ENCODE measurements around the gene ARHGEF2. TPM values are rescaled to one million over a fixed set of nuclear protein-coding genes. Genes with fewer than 3 reads are reported as not detected.

The ARHGEF2 gene
- total and polyA plus RNA-seq, 10 of the 15 experiments (the other 5 are each of a cell fraction or from before 2014, with no cell fraction given) = 8.1 to 113 (median 69.9) TPM

GRCh38 chr1:155977690-155978324, 540 bp downstream of the ARHGEF2 start:
- ChIA-PET RAD21 (ENCODE audit: unreplicated experiment) (interaction anchor here (0.6 to 14.4 kb wide), 18 partner anchors 10 to 174 kb away, joined by 3 to 214 read pairs (median 6); partner anchors contain the start of genes KHDC4, RXFP4 and SYT11), CTCF (interaction anchor here (0.7 to 14.7 kb wide), 16 partner anchors 10 to 89 kb away, joined by 3 to 227 read pairs (median 6); partner anchors contain the start of genes KHDC4 and RXFP4), POLR2A (interaction anchor here (0.6 to 14.9 kb wide), 13 partner anchors 10 to 148 kb away, joined by 3 to 273 read pairs (median 15); partner anchors contain the start of genes GON4L, KHDC4, RXFP4 and SYT11), SMC1A (ENCODE audit: uncharacterized antibody, unreplicated experiment) (interaction anchor here (1.2 to 16.7 kb wide), 14 partner anchors 8 to 447 kb away, joined by 3 to 229 read pairs (median 8); partner anchors contain the start of genes KHDC4, RXFP4 and SYT11)
- H4K20me1 ChIP-seq (ENCODE audit: control insufficient read depth, insufficient read depth) = peaks cover 4% of the 10 kb centered on the region; the same call in 1 of the 2 replicates
- peak overlapping the region; percentile 97 for H3K27ac ChIP-seq (ENCODE audit: control insufficient read depth, insufficient read depth)
- peaks cover 88% of the 10 kb centered on the region for H3K79me2 ChIP-seq (ENCODE audit: control insufficient read depth, insufficient read depth, low read length)
- BruUV-seq (replicated peaks) = no TSS peak
- no peak for DNase-seq (ENCODE audit: low read depth, low spot score)
- WGBS (ENCODE audit: insufficient coverage, insufficient replicate concordance, low lambda C conversion rate, missing lambda C conversion rate) = 1% methylated on average over 28 of the region's 52 CpGs
- H3K4me3 ChIP-seq = peak overlapping the region; percentile 100
- peak; percentile 15 for ATAC-seq
- H2AFZ ChIP-seq (ENCODE audit: control insufficient read depth, low read depth, low read length) = peak overlapping the region; percentile 30; the same call in 1 of the 2 replicates
- in situ Hi-C loops (cut with MboI) = no loop called here
- peak overlapping the region; percentile 95 for H3K9ac ChIP-seq (ENCODE audit: control insufficient read depth, insufficient read depth, low read length)
- H3K27me3 ChIP-seq (replicated peaks in 1 of 2; ENCODE audit: control insufficient read depth in 2 of 2, insufficient read depth in 2 of 2, low read length in 1 of 2) = no peaks in the 10 kb centered on the region
- no peak for FAIRE-seq
- H3K36me3 ChIP-seq (ENCODE audit: control insufficient read depth in 2 of 2, insufficient read depth in 2 of 2, low read length in 1 of 2) = peaks cover 0 to 2% of the 10 kb centered on the region in 2 experiments; a peak in 1 of 4 replicates
- H3K4me1 ChIP-seq (ENCODE audit: control insufficient read depth, insufficient read depth, low read length) = peaks cover 25% of the 10 kb centered on the region
- intact Hi-C loops (cut with micrococcal nuclease; ENCODE audit: unreplicated experiment) = loop anchor here (2.0 to 5.0 kb wide), 4 partner anchors 19 to 74 kb away; partner anchors contain the start of genes LAMTOR2 and UBQLN4
- peak overlapping the region; percentile 86 for H3K4me2 ChIP-seq (ENCODE audit: control insufficient read depth, insufficient read depth)
- H3K9me3 ChIP-seq (replicated peaks; ENCODE audit: control insufficient read depth, insufficient read depth, low read length) = no peaks in the 10 kb centered on the region
- TF ChIP-seq TCF12 (IDR thresholded peaks at IDR 0.05; ENCODE audit: low read depth, low read length) (0 out of 2 replicates have a peak, but pooled peaks have one; percentile 11), YBX1 (IDR thresholded peaks at IDR 0.05) (no peak), GATAD2B (conservative IDR thresholded peaks at IDR 0.05; ENCODE audit: low read depth) (no peak), LARP7 (IDR thresholded peaks at IDR 0.05) (peak; percentile 14; the same call in 1 of the 2 replicates), MTA2 (IDR thresholded peaks at IDR 0.05; ENCODE audit: low read depth) (no peak), MYC (IDR thresholded peaks at IDR 0.05; ENCODE audit: insufficient read depth, insufficient read length, insufficient replicate concordance, low read length, severe bottlenecking) (no peak), ZBTB4 (CRISPR knock-in tag; IDR thresholded peaks at IDR 0.05) (no peak), EZH2 (IDR thresholded peaks at IDR 0.05; ENCODE audit: borderline replicate concordance, control insufficient read depth, low read depth, low read length) (no peak), KDM1A (IDR thresholded peaks at IDR 0.05; ENCODE audit: borderline replicate concordance) (no peak), KLF5 (IDR thresholded peaks at IDR 0.05; ENCODE audit: partially characterized antibody) (no peak), ELK1 (IDR thresholded peaks at IDR 0.05; ENCODE audit: low read depth, low read length) (no peak), NR2C2 (IDR thresholded peaks at IDR 0.05; ENCODE audit: borderline replicate concordance, control insufficient read depth, insufficient read length, low read depth) (no peak), EGR1 (IDR thresholded peaks at IDR 0.05; ENCODE audit: borderline replicate concordance in 1 of 2, low read depth in 2 of 2, low read length in 2 of 2) (peak in 1 of 2 experiments; percentile 63; a peak in 1 of 3 replicates), RAD21 (IDR thresholded peaks at IDR 0.05; ENCODE audit: insufficient read depth, low read depth, low read length) (no peak), EED (IDR thresholded peaks at IDR 0.05; ENCODE audit: low read depth) (peak; percentile 41; the same call in 1 of the 2 replicates), NR2F1 (conservative IDR thresholded peaks at IDR 0.05) (no peak; the same call in 1 of the 2 replicates), CHD4 (IDR thresholded peaks at IDR 0.05) (no peak)
- TF ChIP-seq, protein P1, sequence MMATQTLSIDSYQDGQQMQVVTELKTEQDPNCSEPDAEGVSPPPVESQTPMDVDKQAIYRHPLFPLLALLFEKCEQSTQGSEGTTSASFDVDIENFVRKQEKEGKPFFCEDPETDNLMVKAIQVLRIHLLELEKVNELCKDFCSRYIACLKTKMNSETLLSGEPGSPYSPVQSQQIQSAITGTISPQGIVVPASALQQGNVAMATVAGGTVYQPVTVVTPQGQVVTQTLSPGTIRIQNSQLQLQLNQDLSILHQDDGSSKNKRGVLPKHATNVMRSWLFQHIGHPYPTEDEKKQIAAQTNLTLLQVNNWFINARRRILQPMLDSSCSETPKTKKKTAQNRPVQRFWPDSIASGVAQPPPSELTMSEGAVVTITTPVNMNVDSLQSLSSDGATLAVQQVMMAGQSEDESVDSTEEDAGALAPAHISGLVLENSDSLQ (IDR thresholded peaks at IDR 0.05) = no peak

Measured in GM12878 (cell line).